Measurements from ENCODE around the gene TMEM8B. TPM values are rescaled to one million over a fixed set of nuclear protein-coding genes. Genes with fewer than 3 reads are reported as not detected.
A peak's percentile ranks its signal among the peaks of the same experiment; 100 is the strongest.
"Not testable (repeated sequence)": the region's sequence is repeated elsewhere in the genome, so short reads cannot be mapped to it uniquely, and the experiment has no call there.

Gene TMEM8B
- total RNA-seq, 1 donor = 1.1 TPM

DNA sequence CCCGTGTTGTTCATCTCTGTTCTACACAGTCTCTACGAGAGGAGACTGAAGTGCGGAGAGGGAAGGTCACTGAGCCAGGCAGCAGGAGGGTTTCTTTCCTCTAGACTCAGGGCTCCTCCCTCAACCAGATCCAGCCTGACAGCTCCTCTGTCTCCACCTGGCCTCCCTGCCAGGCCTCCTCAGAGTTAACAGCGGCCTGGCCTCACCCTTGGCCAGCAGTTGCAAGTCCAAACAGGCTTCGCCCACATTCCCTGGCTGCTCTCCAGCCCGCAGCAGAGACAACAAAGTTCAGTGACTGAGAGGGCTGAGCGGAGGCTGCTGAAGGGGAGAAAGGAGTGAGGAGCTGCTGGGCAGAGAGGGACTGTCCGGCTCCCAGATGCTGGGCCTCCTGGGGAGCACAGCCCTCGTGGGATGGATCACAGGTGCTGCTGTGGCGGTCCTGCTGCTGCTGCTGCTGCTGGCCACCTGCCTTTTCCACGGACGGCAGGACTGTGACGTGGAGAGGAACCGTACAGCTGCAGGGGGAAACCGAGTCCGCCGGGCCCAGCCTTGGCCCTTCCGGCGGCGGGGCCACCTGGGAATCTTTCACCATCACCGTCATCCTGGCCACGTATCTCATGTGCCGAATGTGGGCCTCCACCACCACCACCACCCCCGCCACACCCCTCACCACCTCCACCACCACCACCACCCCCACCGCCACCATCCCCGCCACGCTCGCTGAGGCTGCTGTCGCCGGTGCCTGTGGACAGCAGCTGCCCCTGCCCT, 77.1 kb downstream of the TMEM8B start, which contains the start of gene HRCT1:
Gene HRCT1, plus strand, starts transcription at position 291 of the 768 bp plus-strand sequence. Its CDS starts 86 bp downstream, at position 377.
- DNase-seq (ENCODE audit: low read depth in 2 of 3, low spot score in 2 of 3) = no peak

DNA sequence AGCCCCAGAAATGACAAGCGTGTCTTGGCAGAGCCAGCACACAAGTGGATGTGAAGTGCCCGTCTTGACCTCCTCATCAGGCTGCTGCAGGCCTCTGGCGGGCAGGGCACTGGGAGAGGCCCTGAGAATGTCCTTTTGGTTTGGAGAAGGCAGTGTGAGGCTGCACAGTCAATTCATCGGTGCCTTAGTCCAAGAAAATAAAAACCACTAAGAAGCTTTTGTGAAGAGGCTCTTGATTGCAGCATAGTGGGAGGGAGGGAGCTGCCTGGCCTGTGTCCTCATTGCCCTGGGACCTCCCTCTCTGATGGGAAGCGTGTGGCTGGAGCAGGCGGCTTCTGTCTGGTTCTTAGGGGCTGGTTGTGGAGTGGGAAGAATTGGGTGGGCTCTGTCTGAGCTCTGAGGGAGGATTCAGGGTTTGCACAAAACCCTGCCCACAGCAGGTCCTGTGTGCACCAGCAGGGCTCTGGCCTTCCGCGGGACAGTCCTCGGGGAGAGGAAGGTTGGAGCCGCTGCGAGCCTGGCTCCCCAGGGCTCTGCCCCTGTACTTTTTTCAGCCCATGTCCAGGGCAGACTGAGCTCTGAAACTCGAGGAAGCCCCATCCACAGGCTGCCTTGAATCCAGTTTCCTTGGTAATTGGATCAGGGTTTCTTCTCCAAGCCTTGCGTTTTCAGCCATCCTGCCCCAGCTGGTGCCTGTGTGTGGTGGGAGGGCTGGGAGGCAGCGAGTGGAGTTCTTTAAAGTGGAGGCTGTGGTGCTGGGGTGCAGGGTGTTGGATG, 78.1 kb downstream of the TMEM8B start:
- DNase-seq (ENCODE audit: low read depth in 2 of 3, low spot score in 2 of 3) = no peak

DNA sequence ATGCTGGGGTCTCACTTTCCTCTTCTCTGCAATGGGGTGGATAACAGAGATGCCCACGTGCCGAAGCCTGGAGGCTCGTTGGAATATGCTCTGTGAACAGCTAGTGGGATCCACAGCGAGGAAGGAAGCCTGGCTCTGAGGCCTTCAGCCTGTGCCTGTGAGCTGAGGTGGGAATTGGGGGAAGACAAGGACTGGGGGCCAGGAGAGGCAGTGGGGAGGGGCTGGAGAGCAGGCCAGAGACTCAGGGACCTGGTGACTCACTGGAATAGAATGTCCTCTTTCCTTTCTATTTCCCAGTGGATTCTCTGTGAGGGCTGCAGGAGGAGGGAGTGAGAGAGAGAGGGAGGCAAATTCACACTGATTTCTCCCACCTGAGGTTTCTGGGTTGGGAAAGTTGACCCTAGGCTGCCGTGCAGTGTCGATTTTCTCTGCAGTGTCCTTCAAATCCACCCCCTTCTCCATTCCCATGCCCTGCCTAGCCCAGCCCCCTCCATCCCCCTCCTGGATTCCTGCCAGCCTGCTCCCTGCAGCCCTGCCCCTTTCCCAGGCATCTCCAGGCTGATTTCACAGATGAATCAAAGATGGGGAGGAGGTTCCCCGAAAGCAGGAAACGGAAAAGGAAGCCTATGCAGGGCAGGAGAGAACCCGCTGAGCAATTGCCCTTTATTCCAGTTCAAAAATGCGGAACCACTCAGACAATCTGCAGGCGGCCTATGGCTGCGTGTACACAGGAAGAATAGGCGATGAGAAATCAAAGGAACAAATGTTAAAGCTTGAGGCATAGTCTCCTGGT, 78.9 kb downstream of the TMEM8B start:
- peak in 2 of 3 donors; percentile 64 to 74 for DNase-seq (ENCODE audit: low read depth in 2 of 3, low spot score in 2 of 3)

DNA sequence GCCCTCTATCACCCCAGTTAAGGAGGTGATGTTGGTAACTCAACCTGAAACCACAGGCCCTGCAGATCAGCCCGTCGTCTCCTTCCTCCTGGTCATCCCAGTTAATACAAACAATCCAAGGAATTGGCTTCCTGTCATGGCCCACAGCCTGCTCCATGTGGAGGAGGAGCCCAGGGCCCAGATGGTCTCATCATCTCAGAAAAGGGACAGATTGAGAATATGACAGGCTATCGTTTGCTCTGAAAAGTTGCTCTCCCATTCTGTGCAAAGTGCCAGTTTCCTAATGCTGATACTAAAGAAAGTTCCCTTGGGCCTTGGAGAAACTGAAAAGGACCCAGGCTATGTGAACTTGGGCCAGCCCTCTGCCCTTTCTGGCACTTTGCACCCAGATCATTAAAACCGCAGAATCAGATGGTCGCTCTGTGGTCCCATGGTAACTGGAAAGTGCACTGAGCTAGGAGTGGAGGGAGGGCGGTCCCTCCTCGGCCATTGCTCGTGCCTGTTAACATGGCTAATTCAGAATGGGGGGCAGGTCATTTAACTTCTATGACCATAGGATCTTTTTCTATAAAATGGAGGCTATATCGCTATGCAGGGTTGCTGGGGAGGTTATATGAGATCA, 79.6 kb downstream of the TMEM8B start:
- DNase-seq (ENCODE audit: low read depth in 2 of 3, low spot score in 2 of 3) = no peak

DNA sequence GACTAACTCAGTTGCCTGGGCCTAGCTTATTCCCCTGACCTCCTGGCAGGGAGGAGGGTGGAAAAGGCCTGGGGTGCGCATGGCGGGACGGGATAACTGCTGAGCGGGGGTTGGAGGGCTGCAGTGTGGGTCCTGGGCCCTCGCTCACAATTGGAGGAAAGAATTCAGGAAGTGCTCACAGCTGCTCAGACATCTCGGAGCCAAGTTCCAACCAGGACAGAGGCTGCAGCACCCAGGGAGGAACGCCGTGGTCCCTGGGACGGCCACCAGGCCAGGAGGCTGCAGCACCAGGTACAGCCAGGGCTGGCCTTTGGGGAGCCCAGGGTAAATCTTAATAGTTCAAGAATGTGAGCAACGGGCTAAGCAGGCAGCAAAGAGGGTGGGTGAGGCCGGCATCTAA, 80.2 kb downstream of the TMEM8B start, which contains the start of gene SPAAR:
Gene SPAAR, plus strand, starts transcription at position 217 of the 400 bp plus-strand sequence. CDS start 974 bp downstream, outside the sequence.
- DNase-seq (ENCODE audit: low read depth in 2 of 3, low spot score in 2 of 3) = no peak

DNA sequence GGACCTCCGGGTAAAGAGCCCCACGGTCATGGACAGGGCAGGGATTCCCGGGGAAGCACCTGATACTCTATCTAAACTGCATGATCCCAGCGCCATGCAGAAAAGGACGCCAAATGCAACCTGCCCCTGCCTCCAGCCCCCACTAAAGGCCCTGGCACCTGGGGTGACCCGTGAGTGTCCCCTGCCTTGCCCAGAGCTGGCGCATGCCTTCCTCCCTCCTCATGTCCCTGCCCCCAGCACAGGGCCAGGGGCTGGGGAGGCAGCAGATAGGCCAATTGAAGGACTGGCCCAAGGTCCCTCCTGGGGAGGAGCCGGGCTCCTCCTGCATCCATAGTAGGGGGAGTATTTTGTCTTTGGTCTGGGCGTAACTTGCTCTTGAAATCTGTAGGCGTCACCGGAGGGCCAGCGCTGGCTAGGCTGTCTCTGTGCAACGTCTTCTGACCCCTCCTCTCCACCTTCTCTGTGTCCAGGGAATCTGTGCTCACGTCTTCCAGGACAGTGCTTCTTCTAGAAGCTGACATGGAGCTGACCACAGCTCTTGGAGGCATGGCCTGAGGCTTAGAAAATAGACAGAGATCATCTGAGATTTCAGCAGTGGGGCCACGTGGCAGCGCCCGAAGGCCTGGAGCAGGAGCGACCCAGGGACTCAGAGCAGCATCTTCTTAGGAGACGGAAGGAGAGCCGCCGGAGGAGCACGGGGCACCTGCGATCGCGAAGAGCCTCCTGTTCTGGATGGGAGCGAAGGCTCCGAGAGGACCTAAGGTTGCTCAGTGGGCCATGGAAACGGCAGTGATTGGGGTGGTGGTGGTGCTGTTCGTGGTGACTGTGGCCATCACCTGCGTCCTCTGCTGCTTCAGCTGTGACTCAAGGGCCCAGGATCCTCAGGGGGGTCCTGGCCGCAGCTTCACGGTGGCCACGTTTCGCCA, 80.9 kb downstream of the TMEM8B start:
- DNase-seq (ENCODE audit: low read depth in 2 of 3, low spot score in 2 of 3) = no peak

DNA sequence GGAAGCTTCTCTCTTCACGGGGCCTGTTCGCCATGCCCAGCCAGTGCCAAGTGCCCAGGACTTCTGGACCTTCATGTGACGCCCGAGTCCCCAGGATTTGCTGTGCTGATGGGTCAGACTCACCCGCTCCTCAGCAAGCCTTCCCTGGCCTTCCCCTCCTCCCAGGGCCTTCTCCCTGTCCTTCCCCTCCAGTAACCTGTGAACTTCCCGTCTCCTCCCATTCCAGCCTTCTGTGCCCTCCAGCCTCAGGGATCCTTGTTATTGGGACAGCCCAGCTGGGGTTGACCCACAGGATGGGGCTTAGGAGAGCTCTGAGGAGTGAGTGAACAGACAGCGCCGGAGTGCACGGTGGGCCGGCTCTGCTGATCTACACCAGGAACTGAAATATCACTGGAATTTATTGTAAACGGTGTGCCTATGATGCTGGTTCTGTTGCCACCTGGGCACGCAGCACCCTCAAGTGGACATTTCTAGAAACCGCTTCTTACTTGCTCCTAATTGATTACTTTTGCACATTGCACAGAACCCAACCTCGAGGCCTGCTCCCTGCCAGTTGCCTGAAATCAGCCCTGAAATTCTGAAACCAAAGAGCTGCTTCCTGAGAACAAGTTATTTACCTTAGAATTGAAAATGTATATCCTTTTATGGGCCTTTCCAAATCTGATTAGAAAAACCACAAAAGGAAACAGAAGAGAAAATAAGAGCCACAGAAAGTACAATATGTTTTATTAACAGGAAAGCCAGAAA, 81.8 kb downstream of the TMEM8B start:
- DNase-seq (ENCODE audit: low read depth in 2 of 3, low spot score in 2 of 3) = peak in 2 of 3 donors; percentile 47 to 68

DNA sequence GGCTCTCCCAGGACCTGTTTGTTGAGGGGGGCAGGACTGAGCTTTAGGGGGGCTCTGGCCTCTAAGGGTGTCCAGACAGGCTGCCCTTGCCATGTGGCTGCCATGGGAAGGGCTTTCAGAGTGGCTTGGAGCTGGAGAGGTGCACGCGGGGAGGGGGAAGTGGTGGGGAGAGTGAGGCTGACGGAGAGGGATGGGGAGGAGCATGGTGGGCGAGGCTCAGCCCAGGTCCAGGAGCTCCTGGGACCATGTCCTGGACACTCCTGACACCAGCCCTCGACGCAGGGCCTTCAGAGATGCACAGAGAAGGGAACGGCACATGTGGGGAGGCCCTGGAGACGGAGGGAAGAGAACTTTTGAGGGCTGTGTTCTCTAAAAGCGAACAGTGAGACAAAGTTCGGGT, 82.7 kb downstream of the TMEM8B start:
- no peak for DNase-seq (ENCODE audit: low read depth in 2 of 3, low spot score in 2 of 3)

DNA sequence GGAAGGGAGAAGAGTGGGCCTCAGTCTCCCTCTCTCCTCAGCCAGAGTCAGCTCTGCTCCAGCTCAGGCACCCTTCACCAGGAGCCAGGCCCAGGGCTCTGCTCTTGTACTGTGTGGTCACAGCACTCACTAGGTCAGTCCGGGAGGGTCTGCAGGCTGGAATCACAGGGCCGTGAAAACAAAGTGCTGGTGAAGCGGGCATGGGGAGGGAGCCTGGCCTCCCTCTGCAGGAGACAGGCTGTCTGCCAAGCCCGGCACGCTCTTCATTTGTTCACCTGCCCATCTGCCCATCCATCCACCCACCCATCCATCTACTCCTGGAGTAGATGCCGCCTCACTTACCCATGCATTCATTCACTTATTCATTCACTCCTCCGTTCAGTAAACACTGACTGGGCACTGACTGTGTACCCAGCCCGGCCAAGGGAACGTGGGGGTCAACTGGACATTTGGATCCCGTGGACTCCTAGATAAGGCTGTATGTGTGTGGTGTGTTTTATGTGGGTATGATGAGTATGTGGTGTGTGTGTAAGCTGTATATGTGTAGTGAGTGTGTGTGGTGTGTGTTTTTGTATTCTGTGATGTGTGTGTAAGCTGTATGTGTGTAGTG, 83.9 kb downstream of the TMEM8B start:
- DNase-seq (ENCODE audit: low read depth in 2 of 3, low spot score in 2 of 3) = no peak

DNA sequence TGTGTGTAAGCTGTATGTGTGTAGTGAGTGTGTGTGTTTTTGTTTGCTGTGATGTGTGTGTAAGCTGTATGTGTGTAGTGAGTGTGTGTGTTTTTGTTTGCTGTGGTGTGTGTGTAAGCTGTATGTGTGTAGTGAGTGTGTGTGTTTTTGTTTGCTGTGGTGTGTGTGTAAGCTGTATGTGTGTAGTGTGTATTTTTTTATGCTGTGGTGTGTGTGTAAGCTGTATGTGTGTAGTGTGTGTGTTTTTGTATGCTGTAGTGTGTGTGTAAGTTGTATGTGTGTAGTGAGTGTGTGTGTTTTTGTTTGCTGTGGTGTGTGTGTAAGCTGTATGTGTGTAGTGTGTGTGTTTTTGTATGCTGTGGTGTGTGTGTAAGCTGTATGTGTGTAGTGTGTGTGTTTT, 84.4 kb downstream of the TMEM8B start:
- DNase-seq (ENCODE audit: low read depth in 2 of 3, low spot score in 2 of 3) = not testable (repeated sequence)

DNA sequence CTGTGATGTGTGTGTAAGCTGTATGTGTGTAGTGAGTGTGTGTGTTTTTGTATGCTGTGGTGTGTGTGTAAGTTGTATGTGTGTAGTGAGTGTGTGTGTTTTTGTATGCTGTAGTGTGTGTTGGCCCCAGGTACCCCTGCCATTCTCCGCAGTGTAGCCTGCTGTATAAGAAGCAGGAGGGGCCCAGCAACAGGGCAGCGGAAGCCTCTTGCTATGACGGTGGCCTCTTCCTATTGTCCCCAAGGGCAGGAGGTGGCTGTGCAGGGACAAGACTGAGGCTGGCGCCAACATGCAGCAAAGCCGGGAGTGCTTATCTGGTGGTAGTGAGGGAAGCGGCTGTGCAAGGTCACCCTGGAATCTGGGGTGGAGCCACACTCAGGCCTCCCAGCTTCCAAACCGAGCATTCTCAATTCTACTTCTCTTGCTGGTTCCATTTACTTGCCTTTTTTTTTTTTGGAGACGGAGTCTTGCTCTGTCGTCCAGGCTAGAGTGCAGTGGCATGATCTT, 85.3 kb downstream of the TMEM8B start:
- DNase-seq (ENCODE audit: low read depth in 2 of 3, low spot score in 2 of 3) = peak in 1 of 3 donors; percentile 72

Small RNA genes lying within 50 kb of the gene (small RNA-seq; reads per million reads assigned to genes)
- gene HINT2 = not detected

Other genes with a start within 250 kb of the TMEM8B start
- 13.2 TPM for gene TESK1, start 224.0 kb upstream of the TMEM8B start, total RNA-seq
- 6.7 TPM for gene CD72, start 210.8 kb upstream of the TMEM8B start, total RNA-seq
- gene SIT1, start 178.3 kb upstream of the TMEM8B start, total RNA-seq = 0.54 TPM
- 38,740 TPM for gene RMRP, start 171.2 kb upstream of the TMEM8B start, total RNA-seq
- gene CCDC107, start 170.9 kb upstream of the TMEM8B start, total RNA-seq = 5.7 TPM
- gene ARHGEF39, start 164.0 kb upstream of the TMEM8B start, total RNA-seq = 1.3 TPM
- gene CA9, start 155.3 kb upstream of the TMEM8B start, total RNA-seq = 0.81 TPM
- gene TPM2, start 139.3 kb upstream of the TMEM8B start, total RNA-seq = 5.7 TPM
- gene TLN1, start 97.0 kb upstream of the TMEM8B start, total RNA-seq = 414 TPM
- gene CREB3, start 96.6 kb upstream of the TMEM8B start, total RNA-seq = 25.0 TPM
- 41.5 TPM for gene GBA2, start 80.0 kb upstream of the TMEM8B start, total RNA-seq
- 16.7 TPM for gene RGP1, start 79.9 kb upstream of the TMEM8B start, total RNA-seq
- 2.4 TPM for gene MSMP, start 75.0 kb upstream of the TMEM8B start, total RNA-seq
- gene NPR2, start 37.6 kb upstream of the TMEM8B start, total RNA-seq = 1.6 TPM
- 3.2 TPM for gene SPAG8, start 17.0 kb upstream of the TMEM8B start, total RNA-seq
- 22.6 TPM for gene HINT2, start 14.2 kb upstream of the TMEM8B start, total RNA-seq
- not detected for gene FAM221B, start 496 bp upstream of the TMEM8B start, total RNA-seq
- not detected for gene OR13J1, start 41.2 kb downstream of the TMEM8B start, total RNA-seq
- not detected for gene HRCT1, start 77.0 kb downstream of the TMEM8B start, total RNA-seq
- under 0.01 TPM for gene SPAAR, start 80.3 kb downstream of the TMEM8B start, total RNA-seq
- not detected for gene OR2S2, start 128.9 kb downstream of the TMEM8B start, total RNA-seq
- 3.8 TPM for gene RECK, start 207.7 kb downstream of the TMEM8B start, total RNA-seq